Measurements from ENCODE around the gene ROBO1. TPM values are rescaled to one million over a fixed set of nuclear protein-coding genes. Genes with fewer than 3 reads are reported as not detected.
"Not testable (repeated sequence)": the region's sequence is repeated elsewhere in the genome, so short reads cannot be mapped to it uniquely, and the experiment has no call there.

The ROBO1 gene
- polyA plus RNA-seq, 4 donors = 88.9 to 114 (median 107) TPM

DNA sequence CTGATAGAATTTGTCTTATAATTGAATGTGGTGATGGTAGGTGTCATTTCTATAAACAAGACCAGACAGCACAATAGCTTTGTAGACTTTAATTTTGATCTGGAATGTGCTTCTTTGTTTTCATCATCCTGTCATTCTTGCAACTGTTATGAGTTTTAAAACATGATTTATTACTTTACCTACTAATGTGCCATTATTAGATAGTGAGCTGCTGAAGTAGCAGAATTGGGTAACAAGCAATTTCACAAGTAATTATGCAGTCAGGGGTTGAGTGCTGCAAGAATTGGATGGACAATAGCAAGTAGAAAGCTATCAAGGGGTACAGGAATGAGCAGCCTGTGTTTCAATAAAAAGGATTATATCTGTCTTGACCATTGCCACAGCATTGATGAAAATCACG lies 975.6 kb downstream of the ROBO1 start:
- no peak for DNase-seq (ENCODE audit: low read depth in 4 of 4, low spot score in 2 of 4)

DNA sequence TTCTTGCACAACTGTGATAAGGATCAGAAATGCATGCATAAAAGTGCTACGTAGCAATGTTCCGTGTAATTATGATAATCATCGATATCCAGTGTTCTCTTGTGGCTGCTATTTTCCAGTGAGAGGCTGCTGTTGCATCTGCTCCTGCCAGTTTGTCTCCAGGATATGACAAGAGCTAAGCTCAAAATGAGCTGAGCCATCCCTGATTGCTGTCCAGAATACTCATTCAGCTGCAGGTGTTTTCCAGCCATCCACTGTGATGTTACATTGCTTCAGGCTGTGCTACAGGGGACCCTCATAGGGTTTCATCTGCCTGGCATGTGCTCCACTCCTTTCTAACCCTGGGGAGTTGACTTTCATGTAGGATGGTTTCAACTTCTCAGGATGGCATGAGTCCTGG lies 976.0 kb downstream of the ROBO1 start:
- DNase-seq (ENCODE audit: low read depth in 4 of 4, low spot score in 2 of 4) = no peak

DNA sequence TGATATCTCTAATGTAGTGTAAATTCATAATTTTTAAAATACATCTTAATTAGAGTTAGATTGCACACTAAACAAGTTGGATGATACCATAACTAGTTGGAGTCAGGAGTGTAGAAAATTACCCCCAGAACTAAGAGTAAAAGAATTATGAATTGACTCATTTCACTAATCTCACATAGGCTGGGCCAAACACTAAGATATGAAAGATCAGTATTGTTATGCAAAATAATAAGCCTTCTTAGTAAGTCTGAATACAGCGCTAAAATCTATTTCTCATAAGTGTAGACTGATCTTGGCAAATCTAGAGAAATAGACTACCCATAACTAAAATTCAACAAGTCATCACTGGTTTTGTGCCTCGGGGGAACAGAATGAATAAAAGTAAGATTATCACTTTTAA lies 979.0 kb downstream of the ROBO1 start:
- no peak for DNase-seq (ENCODE audit: low read depth in 4 of 4, low spot score in 2 of 4)

DNA sequence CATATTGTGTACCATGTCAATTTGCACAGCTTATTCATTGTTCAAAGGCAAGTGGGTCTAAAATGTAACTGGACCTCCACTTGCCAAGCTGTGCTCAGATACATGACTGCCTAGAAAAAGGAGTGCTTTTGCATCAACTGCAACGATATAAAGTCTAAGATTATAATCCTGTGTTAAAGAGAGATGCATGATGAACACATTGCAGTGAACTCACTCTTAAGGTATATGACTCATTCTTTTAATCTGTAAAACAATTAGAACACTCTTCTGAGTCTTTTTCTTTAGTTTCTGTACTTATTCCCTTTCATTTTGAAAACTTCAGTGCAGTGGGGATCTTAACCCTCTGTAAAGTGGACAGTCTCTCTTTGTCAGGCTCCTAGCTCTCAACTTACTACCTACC lies 982.8 kb downstream of the ROBO1 start:
- DNase-seq (ENCODE audit: low read depth in 4 of 4, low spot score in 2 of 4) = no peak

DNA sequence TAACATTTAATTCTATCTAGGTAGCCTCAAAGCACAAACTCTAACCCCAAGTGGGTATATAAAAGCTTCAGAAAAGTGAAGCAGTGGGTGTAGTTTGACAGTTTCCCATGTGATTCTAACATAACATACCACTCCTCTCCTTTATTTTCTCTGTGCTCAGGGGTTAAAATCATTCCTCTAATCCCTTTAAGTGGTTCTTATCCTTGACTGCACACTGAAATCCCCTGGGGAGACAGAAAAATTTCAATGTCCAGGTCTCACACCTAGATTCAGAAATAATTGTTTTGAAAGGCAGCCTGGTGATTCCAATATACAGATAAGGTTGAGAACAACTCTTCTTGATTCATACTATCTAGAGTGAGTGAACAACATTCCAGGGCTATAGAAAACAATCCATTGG lies 986.4 kb downstream of the ROBO1 start:
- DNase-seq (ENCODE audit: low read depth in 4 of 4, low spot score in 2 of 4) = no peak

DNA sequence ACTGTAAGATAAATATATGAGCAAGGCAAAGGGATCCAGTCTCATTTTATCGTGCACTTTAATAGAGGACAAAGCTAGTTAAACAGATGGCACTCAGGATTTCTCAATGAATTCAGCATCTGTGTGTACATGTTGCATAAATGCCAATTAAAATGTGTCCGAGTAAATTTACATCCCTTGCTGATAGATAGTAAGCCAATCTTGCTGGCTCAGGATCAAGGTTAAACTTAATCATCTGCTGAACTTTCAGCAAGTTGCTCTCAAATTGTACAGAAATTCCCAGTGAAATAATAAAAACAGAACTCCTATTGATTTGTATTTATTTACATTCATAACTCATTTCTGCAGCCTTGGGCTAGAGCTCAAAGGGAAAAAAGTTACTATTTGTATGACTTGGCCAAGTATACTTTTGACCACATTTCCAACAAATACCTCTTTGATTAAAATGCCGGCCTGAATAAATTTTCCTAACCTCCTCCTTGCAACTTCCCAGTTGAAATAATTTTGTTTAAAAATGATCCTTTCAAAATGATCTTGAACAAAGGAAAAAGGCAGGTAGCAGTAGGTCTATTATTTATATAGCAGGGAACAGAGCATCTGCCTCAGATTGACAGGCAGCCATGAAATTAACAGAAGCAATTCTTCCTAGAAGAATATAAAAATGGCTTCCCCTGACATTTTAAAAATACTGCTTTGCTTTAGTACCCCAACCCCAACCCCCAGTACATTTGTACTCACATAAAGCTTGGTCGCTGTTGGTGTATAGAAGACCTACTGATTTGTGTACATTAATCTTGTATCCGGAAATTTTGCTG lies 1001.9 kb downstream of the ROBO1 start:
- DNase-seq (ENCODE audit: low read depth in 4 of 4, low spot score in 2 of 4) = peak in 1 of 4 donors; percentile 19

DNA sequence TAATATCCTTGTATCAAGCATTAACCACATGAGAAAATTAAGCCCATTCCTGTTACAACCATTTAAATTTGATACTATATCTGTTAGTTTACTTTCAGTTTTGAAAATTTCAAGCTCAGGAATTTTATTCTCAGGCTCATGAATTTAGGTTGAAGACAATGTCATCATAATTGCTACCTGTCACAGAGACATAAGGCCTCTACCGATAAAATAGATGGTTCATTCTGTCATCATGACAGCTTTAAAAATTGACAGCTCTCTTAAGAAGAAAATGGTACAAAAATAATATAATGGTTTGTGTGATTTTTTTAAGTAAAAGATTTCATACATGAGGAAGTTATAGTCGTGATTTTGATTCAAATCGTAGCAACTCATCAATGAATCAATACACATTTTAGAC lies 1003.2 kb downstream of the ROBO1 start:
- DNase-seq (ENCODE audit: low read depth in 4 of 4, low spot score in 2 of 4) = no peak

DNA sequence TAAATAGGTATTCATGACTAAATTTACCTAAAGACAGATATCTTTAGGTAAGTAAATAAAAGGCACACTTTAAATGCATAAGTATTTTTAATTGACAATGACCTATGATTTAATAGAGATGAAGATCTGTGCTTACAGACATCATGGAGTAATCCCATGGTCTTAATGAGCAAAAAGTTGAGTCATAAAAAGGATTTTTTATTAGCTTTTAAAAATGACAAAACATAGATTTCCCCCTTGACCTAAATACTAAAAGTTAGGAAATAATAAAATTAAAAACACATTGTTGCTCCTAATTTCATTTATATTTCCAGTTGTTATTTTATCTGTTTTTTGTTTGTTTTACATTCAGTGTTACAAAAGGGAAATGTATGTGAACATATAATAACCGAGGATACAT lies 1005.7 kb downstream of the ROBO1 start:
- no peak for DNase-seq (ENCODE audit: low read depth in 4 of 4, low spot score in 2 of 4)

DNA sequence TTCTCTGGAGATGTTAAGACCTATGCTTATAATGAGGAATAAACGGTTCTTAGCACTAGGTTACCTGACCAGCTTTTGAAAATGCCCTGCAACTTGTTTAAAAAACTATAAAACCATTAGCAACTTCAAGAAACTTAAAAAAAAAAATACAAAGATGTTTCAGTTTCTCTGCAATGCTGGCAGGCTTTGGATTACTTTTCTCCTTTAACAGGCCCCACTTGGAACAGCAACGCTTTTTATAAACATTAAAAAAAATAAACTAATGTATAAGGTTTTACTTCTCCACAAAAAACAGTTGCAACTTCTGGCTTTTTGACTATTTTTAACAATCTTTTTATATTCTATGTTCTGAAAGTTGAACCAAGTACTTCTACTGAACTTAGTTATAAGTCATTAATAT lies 1006.7 kb downstream of the ROBO1 start:
- no peak for DNase-seq (ENCODE audit: low read depth in 4 of 4, low spot score in 2 of 4)

DNA sequence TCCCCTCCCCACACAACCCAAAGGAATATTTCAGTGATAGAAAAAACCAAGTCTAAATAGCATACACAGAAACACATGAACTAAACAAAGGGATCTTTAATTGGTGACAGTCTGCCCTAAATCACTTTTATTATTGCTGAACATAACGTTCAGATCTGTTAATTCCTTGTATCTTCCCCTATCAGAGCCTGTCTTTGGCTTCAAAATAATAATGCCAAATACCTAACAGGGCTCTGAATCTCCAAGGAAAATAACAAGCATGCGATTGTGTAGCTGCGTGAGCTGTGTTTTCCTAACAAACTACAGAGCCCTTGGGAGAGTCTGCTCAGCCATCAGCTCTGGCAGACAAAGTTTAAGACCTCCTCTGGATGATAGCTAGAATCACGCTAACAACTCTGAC lies 1010.1 kb downstream of the ROBO1 start:
- no peak for DNase-seq (ENCODE audit: low read depth in 4 of 4, low spot score in 2 of 4)

DNA sequence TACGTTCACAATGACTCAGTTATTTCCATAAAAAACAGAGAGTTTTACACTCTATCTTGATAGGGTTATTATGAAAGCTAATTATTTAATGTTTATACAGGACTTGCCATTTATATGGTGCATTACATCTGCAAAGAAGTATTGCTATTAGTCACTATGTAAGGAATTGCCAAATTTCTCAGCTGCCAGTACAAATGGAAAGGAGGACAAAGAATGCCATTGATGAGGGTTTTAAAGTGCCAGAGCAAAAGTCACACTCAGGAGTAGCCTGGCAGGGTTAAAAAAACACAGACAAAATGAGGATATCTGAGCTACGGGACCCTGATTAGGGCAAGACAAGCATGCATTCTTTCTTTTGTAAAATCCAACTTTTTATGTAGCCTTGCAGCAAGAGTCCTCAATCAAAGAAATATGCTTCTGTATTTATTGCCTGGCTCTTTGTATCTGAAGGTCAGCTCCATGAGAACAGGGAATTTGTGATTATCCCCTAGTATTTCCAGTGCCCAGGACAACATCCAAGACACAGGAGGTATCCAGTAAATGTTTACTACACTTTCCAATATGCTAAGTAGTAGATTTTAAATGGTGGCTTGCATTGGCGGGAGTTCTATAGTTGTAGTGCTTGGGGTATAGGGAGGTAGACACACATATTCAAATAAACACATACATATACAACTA lies 1013.6 kb downstream of the ROBO1 start:
- DNase-seq (ENCODE audit: low read depth in 4 of 4, low spot score in 2 of 4) = no peak

DNA sequence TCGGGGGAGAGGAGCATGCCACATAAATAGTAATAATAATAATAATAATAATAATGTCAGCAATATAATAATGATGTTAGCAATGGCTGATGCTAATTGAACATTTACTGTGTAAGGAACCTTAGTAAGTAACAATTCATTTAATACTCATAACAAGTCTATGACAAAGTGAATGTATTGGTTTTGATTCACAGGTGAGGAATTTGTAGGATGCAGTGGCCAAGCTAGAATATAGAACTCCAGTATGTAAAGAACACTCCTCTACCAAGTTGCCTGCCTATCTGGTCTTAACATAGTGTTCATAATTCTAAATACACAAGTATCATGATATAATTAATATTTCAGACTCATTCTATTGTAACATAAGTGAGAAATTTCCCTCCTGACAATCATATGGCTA lies 1016.5 kb downstream of the ROBO1 start:
- no peak for DNase-seq (ENCODE audit: low read depth in 4 of 4, low spot score in 2 of 4)

DNA sequence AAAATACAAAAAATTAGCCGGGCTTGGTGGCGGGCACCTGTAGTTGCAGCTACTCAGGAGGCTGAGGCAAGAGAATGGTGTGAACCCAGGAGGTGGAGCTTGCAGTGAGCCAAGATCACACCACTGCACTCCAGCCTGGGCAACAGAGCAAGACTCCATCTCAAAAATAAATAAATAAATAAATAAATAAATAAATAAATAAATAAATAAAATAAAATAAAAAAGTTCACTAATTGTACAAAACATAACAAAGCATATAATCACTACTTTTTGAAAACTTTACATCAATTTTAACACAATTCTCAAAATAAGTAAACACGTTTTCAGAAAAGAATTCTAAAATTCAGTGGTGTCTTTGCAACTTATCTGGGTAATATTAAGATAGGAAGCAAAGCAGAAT lies 1017.5 kb downstream of the ROBO1 start:
- DNase-seq (ENCODE audit: low read depth in 4 of 4, low spot score in 2 of 4) = not testable (repeated sequence)

DNA sequence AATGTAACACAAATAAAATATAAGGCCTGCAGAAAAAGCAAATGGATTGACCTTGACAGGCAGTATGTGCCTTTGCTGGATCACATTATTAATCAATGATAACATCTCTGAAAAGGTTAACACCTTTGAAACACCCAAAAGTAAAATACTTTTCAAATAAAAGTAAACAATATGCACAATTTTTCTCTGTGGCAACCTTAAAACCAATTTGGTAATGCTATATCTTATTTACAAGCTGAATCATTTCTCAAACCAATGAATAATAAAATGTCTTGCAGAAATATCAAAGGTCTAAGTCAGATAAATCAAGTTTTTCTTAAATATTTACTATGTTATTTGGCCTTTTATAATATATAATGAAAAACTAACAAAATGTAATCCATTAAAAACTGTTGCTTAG lies 1018.7 kb downstream of the ROBO1 start:
- DNase-seq (ENCODE audit: low read depth in 4 of 4, low spot score in 2 of 4) = no peak

DNA sequence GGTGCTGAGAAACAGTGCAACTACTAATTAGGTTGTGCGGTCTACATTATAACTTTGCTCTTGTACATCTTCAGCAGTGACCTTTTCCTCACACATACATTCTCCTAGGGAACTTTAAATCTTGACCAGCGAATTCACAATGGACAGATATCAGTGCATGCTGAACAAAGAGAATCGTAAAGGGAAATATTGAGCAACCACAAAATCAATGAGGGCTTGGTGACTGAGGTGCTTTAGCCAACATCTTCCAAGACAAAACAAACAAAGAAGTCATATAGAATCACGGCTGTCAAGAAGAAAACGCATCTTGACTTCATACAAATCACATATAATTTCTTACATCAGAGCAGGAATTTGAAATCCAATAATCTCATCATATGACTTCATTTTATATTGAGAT lies 1022.0 kb downstream of the ROBO1 start:
- DNase-seq (ENCODE audit: low read depth in 4 of 4, low spot score in 2 of 4) = no peak

DNA sequence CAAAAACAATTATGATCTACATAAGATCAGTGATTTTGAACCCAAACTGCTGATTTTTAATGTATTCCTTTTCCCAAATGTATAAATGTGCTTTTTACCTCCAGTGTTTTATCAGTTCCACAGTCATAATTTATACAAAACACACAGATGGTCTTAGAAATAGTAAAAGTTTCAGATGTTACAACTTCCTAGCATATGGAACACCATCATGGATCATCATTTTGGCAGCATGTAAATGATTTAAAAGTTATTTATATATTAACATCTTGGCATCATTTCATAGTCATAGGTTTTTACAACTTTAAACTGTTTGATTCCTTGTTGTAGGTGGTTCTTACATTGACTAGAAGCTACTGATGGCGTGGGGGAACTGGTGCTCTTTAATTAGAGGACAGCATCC lies 1025.3 kb downstream of the ROBO1 start:
- DNase-seq (ENCODE audit: low read depth in 4 of 4, low spot score in 2 of 4) = no peak

DNA sequence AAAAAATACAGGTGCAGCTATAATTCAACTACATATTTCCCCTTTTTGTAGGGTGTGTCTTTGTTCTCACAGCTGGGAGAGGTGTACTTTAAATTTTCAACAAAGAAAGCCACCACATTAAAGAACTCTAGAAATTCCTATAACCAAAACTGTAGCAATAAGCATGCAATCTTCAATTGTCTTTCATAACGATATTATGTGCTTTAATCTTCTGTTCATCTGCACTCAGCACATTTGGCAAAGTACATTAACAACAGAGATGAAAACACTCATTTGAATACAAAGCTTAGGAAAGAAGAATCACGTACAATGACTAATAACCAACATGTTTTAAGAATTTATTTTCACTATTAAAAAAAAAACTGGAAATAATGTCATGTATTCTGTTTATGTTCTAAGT lies 1025.8 kb downstream of the ROBO1 start:
- DNase-seq (ENCODE audit: low read depth in 4 of 4, low spot score in 2 of 4) = no peak

DNA sequence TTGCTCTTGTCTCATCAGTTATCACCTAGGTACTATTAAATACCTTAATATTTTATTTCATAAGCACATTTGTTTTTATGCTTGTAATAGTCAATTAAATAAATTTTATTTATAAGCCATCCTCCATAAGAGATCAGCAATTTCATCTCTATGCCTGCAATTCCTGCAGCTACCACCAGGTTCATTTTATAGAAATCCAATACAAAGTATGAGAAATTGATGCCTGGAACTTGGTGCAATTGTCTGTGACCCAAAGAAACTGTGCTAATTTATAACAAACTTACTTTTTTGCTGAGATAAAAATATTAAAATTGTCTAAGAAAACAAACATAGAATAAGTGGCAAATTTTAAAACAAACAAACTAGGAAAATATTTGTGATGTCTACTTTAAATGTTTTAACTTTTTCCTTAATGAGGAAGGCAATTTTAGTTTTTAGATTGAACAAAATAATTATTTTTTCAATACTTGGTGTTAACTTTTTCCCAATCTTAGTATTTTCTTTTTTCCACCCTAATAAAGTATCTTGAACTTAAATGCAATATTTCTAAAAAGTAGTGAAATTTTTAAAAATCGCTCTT lies 1026.6 kb downstream of the ROBO1 start:
- DNase-seq (ENCODE audit: low read depth in 4 of 4, low spot score in 2 of 4) = no peak

DNA sequence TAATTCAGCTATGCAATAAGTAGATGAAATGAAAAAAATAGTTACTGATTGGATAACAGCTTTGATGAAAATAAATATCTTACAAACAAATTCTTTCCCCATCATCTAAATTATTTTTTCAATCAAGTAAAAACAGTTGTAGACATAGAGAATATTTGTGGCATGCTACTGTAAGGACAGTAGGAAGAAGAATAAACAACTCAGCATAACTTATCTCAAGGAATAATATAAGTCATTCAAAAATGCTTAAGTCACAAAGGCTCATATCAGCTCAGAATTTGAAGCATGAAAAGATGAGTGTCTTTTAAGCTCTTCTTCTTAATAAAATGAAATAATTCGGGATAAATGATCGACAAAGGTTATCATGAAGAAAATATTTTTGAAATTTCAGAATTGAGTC lies 1029.0 kb downstream of the ROBO1 start:
- DNase-seq (ENCODE audit: low read depth in 4 of 4, low spot score in 2 of 4) = no peak

DNA sequence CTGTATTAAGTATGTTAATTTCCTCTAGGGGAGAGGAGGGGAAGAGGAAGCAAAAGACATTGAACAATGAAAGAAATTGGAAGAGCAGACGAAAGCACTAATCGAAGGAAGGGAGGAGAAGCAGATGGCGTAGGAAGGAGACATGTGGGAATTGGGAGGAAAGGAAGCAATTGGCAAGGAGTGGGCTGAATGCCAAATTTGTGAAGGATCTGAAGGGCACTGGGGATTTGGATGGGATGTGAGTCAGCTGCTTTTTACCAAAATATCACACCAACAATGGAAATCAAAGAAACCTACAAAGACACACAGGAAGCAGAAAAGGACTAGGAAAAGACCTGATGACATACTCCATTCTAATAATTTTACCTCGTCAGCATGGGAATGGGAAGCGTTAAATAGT lies 1029.8 kb downstream of the ROBO1 start:
- DNase-seq (ENCODE audit: low read depth in 4 of 4, low spot score in 2 of 4) = no peak

DNA sequence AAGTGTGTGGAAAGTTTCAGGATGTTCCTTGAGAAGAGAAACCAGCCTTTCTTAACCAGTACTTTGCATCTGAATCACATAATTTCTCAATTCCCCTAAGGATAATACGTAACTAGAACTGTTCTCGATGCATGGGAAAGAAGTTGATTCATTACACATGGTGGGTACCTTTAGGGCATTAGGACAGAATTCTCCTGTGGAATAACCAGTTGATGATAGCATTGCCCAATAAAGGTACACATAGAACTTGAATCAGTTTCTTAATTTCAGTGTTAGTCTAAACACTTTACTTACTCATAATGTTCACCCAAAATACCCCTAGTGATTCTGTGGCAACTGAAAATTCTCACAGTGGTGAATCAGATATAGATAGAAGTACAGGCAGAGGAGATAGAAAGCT lies 1030.9 kb downstream of the ROBO1 start:
- DNase-seq (ENCODE audit: low read depth in 4 of 4, low spot score in 2 of 4) = no peak

DNA sequence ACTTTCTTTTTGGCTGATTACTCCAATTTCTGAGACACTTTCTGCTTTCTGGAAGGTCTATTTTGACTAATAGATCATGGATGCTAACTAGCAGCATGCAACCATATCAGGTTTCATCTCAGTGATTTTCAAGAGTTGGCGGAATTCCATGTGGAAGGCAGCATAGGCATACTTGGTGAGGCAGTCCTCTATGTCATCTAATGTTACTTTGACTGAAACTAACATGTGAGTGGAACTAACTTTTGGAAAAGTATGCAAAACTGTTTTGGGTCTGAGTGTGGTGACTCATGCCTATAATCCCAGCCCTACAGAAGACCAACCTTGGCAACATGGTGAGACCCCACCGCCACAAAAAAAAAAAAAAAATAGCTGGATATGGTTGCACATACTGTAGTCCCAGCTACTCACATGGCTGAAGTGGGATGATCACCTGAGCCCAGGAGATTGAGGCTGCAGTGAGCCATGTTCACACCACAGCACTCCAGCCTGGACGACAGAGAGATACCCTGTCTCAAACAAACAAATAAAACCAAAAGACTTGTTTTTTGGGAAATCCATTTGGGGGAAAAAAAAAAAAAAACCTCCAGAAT lies 1033.7 kb downstream of the ROBO1 start:
- no peak for DNase-seq (ENCODE audit: low read depth in 4 of 4, low spot score in 2 of 4)
